Adrenal gland (tissue), 5 donors: Measurements from ENCODE around the gene CCHCR1.
"Not testable (repeated sequence)": the region's sequence is repeated elsewhere in the genome, so short reads cannot be mapped to it uniquely, and the experiment has no call there.

ENCODE experiments used
- CTCF ChIP-seq, 6 experiments: fragments of 450-650 bp in 4 of 6; fragments of 200-600 bp in 2 of 6; sonication (generic) in 1 of 6; IDR thresholded peaks; 1 replicate in 5 of 6; 2 replicates in 1 of 6; pipeline versions ENCODE4 v1.5.1 to v1.8.0; 2016 to 2021; ENCODE audit warnings: antibody characterized with exemption in 6 of 6, mild to moderate bottlenecking in 2 of 6, moderate library complexity in 1 of 6
- POLR2A ChIP-seq, 2 donors: fragments of 450-650 bp; IDR thresholded peaks; one replicate each; pipeline ENCODE4 v1.6.1; 2017; ENCODE audit warnings: antibody characterized with exemption in 2 of 2, mild to moderate bottlenecking in 2 of 2, moderate library complexity in 1 of 2
- donor health status: DM: no; HTN: no; CAD: no.

- not testable (repeated sequence) for TF ChIP-seq CTCF, POLR2A (IDR thresholded peaks at IDR 0.05)
These were observed 12.4 kb upstream of the CCHCR1 start for GRCh38 chr6:31169858-31170599.
